Omental fat pad (tissue), 4 donors: Measurements from ENCODE around the gene ZGPAT. TPM values are rescaled to one million over a fixed set of nuclear protein-coding genes. Genes with fewer than 3 reads are reported as not detected.

Experiments
- ATAC-seq: fragments of 150-250 bp; one replicate; pipeline ENCODE4 v1.9.1; 2016; ENCODE audit warnings: mild to moderate bottlenecking, moderate library complexity; ENCODE audit not compliant: low FRiP score
- DNase-seq: peaks from one replicate; pipeline ENCODE4 v3.0.0-alpha.2; 2019; ENCODE audit warnings: low spot score
- total RNA-seq, 4 donors: library from RNA; depleted of rRNA; stranded (reverse); fragments of >200 nt; gene quantifications; one replicate each; pipeline ENCODE4 v1.1.0, GENCODE V29; 2016
- TF ChIP-seq, protein P1 (sequence below), 3 donors: fragments of 450-650 bp; IDR thresholded peaks; one replicate each; pipeline ENCODE4 v1.5.1; 2016 to 2017; ENCODE audit warnings: antibody characterized with exemption in 3 of 3, mild to moderate bottlenecking in 3 of 3, moderate library complexity in 2 of 3

ZGPAT gene
- total RNA-seq, 4 donors from 2014 or later, result 13.2 to 34.5 (median 20.6) TPM

DNA sequence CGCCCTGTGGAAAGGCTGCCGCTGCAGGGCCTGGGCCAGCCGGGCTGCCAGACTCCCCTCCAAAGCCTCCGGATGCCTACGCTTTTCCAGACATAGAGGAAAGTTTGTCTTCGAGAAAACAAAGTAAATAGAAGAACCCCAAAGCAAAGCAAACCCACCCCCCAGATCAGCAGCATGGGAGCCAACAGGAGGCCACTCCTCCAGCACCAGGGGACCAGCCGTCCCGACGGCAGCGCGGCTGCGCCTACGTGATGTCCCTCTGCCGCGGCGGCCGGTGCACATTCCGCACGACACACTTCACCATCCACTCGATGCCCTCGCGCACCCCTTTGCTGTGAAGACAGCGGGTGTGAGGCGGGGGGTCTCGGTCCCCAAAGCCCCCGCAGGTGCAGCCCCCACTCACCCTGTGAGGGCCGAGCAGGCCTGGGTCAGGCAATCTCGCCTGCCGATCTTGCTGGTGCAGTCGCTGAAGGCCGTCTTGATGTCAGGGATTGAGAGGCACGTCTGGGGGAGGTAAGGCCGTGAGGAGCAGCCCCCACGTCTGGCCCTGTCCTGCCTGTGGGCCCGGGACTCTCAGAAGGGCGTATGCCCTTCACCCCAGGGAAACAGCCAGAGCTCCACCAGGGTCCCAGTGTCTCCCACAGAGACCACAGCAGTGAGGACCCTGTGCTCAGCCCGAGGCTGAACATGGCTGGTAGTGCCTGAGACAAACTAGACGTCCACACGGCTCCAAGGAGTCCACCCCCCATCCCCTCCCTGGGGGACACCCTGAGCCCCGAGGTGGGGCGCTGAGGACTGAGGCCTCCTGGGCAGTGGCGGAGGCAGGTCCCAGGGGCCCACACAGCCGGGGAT, 7.4 kb upstream of the ZGPAT start:
- TF ChIP-seq, protein P1, sequence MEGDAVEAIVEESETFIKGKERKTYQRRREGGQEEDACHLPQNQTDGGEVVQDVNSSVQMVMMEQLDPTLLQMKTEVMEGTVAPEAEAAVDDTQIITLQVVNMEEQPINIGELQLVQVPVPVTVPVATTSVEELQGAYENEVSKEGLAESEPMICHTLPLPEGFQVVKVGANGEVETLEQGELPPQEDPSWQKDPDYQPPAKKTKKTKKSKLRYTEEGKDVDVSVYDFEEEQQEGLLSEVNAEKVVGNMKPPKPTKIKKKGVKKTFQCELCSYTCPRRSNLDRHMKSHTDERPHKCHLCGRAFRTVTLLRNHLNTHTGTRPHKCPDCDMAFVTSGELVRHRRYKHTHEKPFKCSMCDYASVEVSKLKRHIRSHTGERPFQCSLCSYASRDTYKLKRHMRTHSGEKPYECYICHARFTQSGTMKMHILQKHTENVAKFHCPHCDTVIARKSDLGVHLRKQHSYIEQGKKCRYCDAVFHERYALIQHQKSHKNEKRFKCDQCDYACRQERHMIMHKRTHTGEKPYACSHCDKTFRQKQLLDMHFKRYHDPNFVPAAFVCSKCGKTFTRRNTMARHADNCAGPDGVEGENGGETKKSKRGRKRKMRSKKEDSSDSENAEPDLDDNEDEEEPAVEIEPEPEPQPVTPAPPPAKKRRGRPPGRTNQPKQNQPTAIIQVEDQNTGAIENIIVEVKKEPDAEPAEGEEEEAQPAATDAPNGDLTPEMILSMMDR (IDR thresholded peaks at IDR 0.05), result no peak
- ATAC-seq (no peak), DNase-seq (peak; percentile 20)

DNA sequence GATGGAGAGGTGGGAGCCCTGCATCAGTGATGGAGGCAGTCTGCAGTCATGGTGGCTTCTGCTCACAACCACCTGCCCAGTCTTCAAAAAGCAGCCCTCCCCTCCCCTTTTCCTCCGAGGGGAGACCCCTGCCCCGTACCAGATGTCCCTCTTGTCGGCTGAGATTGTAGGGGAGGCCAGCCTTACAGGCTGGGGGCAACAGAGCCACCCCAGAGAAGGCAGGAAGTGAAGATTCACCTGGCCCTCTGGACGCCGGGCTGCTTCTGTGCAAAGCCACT, 6.8 kb upstream of the ZGPAT start:
- DNase-seq, result no peak
- ATAC-seq, result no peak
- TF ChIP-seq, protein P1 (IDR thresholded peaks at IDR 0.05), result no peak

DNA sequence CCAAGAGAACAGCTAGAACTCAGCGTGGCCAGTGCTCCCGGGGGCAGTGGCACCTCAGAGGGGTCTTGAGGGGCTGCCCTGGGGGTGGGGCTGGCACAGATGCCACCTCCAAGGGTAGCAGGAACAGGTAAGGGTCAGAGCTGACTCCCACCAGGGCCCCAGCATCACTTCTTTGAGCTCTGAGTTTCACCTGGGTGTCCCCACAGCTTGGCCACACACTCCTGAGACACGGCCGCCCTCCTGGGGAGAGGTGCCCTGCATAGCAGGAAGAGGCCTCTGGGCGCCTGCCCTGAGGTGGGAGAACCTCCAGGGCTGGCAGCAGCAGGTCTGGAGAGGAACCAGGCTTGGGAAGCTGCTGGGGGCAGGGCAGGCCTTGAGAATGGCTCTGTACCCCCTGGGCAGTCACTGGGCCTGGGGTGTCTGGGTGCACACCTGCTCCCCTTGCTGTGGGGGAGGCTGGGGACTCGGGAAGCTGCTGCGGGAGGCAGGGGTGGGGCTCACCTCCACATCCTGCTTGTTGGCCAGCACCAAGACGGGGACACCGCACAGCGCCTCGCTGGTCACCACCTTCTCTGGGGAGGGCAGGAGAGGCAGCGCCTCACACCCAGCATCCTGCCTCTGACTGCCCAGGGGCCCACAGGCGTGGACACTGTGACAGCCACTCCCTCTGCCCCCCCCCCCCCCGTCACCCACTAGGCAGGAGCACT, 6.4 kb upstream of the ZGPAT start:
- ATAC-seq (no peak), DNase-seq (peak; percentile 7)
- TF ChIP-seq, protein P1 (IDR thresholded peaks at IDR 0.05), result no peak

DNA sequence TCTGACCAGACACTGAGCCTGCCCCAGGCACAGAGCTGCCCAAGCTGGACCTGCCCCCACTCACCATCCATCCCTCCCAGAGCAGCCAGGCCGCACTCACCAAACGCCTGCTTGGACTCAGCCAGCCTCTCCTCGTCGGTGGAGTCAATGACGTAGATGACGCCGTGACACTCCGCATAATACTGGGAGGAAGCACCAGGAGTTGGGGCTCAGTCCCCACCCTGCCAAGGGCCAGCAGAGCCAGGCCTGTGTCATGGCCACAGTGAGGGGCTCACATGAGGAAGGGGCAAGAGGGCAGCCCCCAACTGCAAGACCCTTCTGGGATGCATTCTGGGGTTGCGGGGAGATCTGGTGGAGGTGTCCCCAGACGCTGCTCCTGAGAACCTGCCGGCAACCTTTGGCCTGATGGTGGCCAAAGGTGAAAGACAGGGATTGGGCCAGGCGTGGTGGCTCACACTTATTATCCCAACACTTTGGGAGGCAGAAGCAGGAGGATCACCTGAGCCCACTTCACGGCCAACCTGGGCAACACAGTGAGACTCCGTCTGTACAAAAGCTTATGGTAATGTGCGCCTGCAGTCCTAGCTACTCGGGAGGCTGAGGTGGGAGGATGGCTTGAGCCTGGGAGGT, 5.7 kb upstream of the ZGPAT start:
- ATAC-seq (no peak), DNase-seq (peak; percentile 15)

DNA sequence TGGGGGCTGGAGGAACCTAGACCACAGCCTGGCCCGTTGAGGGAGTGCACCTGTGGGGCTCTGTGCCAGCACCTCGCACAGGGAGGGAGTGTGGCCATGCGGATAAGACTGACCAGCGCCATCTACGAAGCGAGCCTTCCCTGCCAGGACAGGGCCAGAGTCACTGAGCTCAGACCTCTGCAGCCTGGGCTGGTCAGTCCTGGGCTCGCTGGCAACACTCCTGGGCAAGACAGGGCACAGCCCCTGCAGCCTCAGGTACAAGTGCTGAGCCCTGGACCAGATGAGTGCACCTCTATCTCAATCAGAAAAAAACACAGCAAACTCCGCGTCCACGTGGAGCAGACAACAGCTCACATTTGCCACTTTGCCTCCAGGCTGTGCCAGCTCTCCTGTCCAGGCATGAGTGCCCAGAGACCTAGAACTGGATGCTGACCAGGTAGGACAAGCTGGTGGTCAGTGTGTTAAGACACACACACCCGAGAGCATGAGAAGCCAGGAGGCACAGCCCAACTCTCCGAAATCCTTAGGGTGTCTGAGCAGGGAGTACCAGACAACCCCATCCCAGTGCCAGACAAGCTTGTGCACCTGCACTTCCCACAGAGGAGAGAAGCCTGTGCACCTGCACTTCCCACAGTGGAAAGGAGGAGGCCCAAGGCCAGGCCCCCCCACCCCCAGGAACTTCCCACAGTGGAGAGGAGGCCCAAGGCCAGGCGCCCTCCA, 4.9 kb upstream of the ZGPAT start:
- no peak for DNase-seq
- TF ChIP-seq, protein P1 (IDR thresholded peaks at IDR 0.05), result no peak
- no peak for ATAC-seq

More for the DNA sequence above, 5.7 kb upstream of the ZGPAT start:
- TF ChIP-seq, protein P1 (IDR thresholded peaks at IDR 0.05), result no peak

DNA sequence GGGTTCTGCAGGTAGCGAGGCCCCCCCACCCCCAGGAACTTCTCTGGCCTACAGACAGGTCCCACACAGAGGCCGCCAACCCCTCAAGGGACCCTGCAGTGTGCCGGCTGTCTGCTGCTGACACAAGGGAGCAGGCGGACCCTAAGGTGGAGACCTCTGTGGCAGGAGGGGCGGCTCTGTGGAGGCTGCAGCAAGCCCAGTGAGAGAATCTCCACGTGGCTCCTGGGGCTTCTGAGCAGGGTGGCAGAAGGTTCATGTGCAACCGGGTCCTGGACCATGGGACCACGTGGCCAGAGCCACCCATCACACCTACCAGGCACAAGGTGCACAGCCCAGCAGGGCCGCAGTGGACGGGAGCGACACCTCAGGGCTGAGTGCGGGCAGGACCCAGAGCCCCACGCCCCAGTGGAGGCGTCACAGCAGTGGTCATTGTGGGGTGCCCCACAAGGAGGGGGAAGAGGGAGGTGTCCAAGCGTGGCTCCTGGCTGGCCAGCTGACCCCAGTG, 4.3 kb upstream of the ZGPAT start:
- no peak for DNase-seq
- ATAC-seq, result no peak

More for the DNA sequence above, 4.3 kb upstream of the ZGPAT start:
- TF ChIP-seq, protein P1 (IDR thresholded peaks at IDR 0.05), result no peak
